HepG2 (cell line): ENCODE measurements around the gene GDF11. TPM values are rescaled to one million over a fixed set of nuclear protein-coding genes. Genes with fewer than 3 reads are reported as not detected.

ENCODE experiments used
- ATAC-seq: fragments of 200-7000 bp; cut with Tn5 transposase; 3 replicates; pipeline ENCODE4 v1.9.1; 2020; ENCODE audit warnings: mild to moderate bottlenecking, moderate library complexity
- BruUV-seq: library from RNA; stranded (reverse); fragments of 400-500 nt; replicated peaks from 2 replicates; lab custom pipeline; 2021; lab: Mats Ljungman, UMichigan
- CTCF ChIA-PET: fragments of 300-600 bp; formaldehyde crosslinking; extraction: SDS; loops from one replicate; lab custom pipeline; 2021; ENCODE audit warnings: low total read pairs, inconsistent platforms, low intra/inter-chr PET ratio; lab: Yijun Ruan, JAX
- POLR2A ChIA-PET: fragments of 350-600 bp; sonication (Branson Sonifier 250); formaldehyde crosslinking; loops from one replicate; lab custom pipeline; 2020; ENCODE audit warnings: antibody characterized with exemption, inconsistent platforms; lab: Yijun Ruan, JAX
- DNase-seq: peaks from one replicate; pipeline ENCODE4 v3.0.0-alpha.2; 2015; ENCODE audit warnings: low spot score
- FAIRE-seq: peaks from 3 replicates; lab custom pipeline; 2011; peaks lifted over from hg19 to GRCh38; lab: Jason Lieb, UNC
- H2AFZ ChIP-seq: one replicate; pipeline ENCODE4 v1.6.1; 2011; ENCODE audit warnings: low read length, inconsistent platforms
- H3K27ac ChIP-seq: fragments of 300-600 bp; 3 replicates; pipeline ENCODE4 v1.8.0; 2011; ENCODE audit warnings: mixed run types, mild to moderate bottlenecking, mixed read lengths, low read length, inconsistent platforms; ENCODE audit not compliant: insufficient read depth; ENCODE audit errors: extremely low read length
- H3K27me3 ChIP-seq, 2 experiments: fragments of 200-600 bp in 1 of 2; 2 replicates in 1 of 2; 3 replicates in 1 of 2; pipeline versions ENCODE4 v1.6.0 to v1.8.0; 2011; ENCODE audit warnings: low read length in 2 of 2, mild to moderate bottlenecking in 2 of 2, moderate library complexity in 2 of 2, inconsistent platforms in 1 of 2; ENCODE audit not compliant: insufficient read depth in 2 of 2, control insufficient read depth in 1 of 2
- H3K36me3 ChIP-seq, 2 experiments: fragments of 200-600 bp in 1 of 2; replicated peaks in 1 of 2; 2 replicates in 1 of 2; 3 replicates in 1 of 2; pipeline versions ENCODE4 v1.5.1 to v1.8.0; 2011; ENCODE audit warnings: low read length in 2 of 2, inconsistent platforms in 1 of 2; ENCODE audit not compliant: insufficient read depth in 2 of 2, control insufficient read depth in 1 of 2
- H3K4me1 ChIP-seq: 2 replicates; pipeline ENCODE4 v1.5.1; 2012; ENCODE audit warnings: low read length, inconsistent platforms; ENCODE audit not compliant: insufficient read depth
- H3K4me2 ChIP-seq: 2 replicates; pipeline ENCODE4 v1.6.0; 2011; ENCODE audit warnings: low read depth, low read length, inconsistent platforms
- H3K4me3 ChIP-seq, 3 experiments: fragments of 200-600 bp in 1 of 3; sonication (generic), shearing (Covaris generic) in 1 of 3; replicated peaks in 1 of 3; 2 replicates each; pipeline ENCODE4 v1.5.1; 2011 to 2016; ENCODE audit warnings: low read length in 3 of 3, inconsistent platforms in 2 of 3, low read depth in 2 of 3, mild to moderate bottlenecking in 2 of 3, control low read depth in 1 of 3, mixed read lengths in 1 of 3; ENCODE audit not compliant: insufficient read depth in 1 of 3
- H3K79me2 ChIP-seq: one replicate; pipeline ENCODE4 v1.6.1; 2011; ENCODE audit warnings: low read length, inconsistent platforms; ENCODE audit not compliant: insufficient read depth
- H3K9ac ChIP-seq: 2 replicates; pipeline ENCODE4 v1.6.0; 2011; ENCODE audit warnings: mild to moderate bottlenecking, low read depth, low read length, inconsistent platforms; ENCODE audit not compliant: insufficient read depth
- H3K9me3 ChIP-seq: 2 replicates; pipeline ENCODE4 v1.5.1; 2012; ENCODE audit warnings: mild to moderate bottlenecking, low read length
- H4K20me1 ChIP-seq: 2 replicates; pipeline ENCODE4 v1.6.0; 2011; ENCODE audit warnings: inconsistent platforms, mild to moderate bottlenecking, low read length, moderate library complexity; ENCODE audit not compliant: insufficient read depth
- ATF7-NPFF ChIP-seq: sonication (generic); formaldehyde crosslinking; IDR thresholded peaks from 2 replicates; pipeline ENCODE4 v1.8.1; 2023; ENCODE audit warnings: mild to moderate bottlenecking, low read depth, missing genetic modification reagents, moderate library complexity
- PHF5A ChIP-seq: IDR thresholded peaks from one replicate; pipeline ENCODE4 v1.6.1; 2018; ENCODE audit warnings: low read depth, missing genetic modification reagents; ENCODE audit not compliant: unreplicated experiment
- SIX4 ChIP-seq: sonication (generic); formaldehyde crosslinking; IDR thresholded peaks from 2 replicates; pipeline ENCODE4 v1.4.0; 2020; ENCODE audit warnings: missing genetic modification reagents
- ZKSCAN8 ChIP-seq: IDR thresholded peaks from 2 replicates; pipeline ENCODE4 v1.6.1; 2016; ENCODE audit warnings: borderline replicate concordance, missing genetic modification reagents, missing compliant biosample characterization
- ZNF563 ChIP-seq: sonication (generic); formaldehyde crosslinking; IDR thresholded peaks from 2 replicates; pipeline ENCODE4 v1.8.0; 2022; ENCODE audit warnings: mild to moderate bottlenecking, moderate library complexity, missing genetic modification reagents
- WGBS: methylation state at CpG from one replicate; pipeline ENCODE4 v1.1.6; 2017; ENCODE audit warnings: low lambda C conversion rate; 5-methylcytosine and 5-hydroxymethylcytosine counted together
- in situ Hi-C: cut with HindIII; loops from 2 replicates; pipeline ENCODE4 v1.10.0; 2017; ENCODE audit warnings: low pct_unique_long_range_greater_than_20kb; ENCODE audit not compliant: extremely low pct_ligation_motif_present
- intact Hi-C: fragments of 100-400 bp; cut with micrococcal nuclease; formaldehyde crosslinking; loops from one replicate; pipeline ENCODE4 v1.10.0; 2022; ENCODE audit not compliant: unreplicated experiment
- polyA plus RNA-seq, 8 experiments: library from polyadenylated mRNA; depleted of rRNA in 3 of 8; stranded (reverse) in 7 of 8; unstranded in 1 of 8; fragments of >200 nt; fragmentation: Illumina TruSeq in 4 of 8; extraction: Trizol in 4 of 8; gene quantifications; 2 replicates each; pipeline versions ENCODE4 v1.2.1 to v1.2.3, GENCODE V29; 2011 to 2016; ENCODE audit warnings: low read depth in 4 of 8, missing spikeins in 1 of 8, mixed read lengths in 1 of 8; ENCODE audit not compliant: insufficient read depth in 1 of 8
- total RNA-seq, 5 experiments: library from RNA; depleted of rRNA; stranded (reverse); fragments of >200 nt; fragmentation: Illumina TruSeq; extraction: Trizol; gene quantifications; 2 replicates each; pipeline ENCODE4 v1.2.3, GENCODE V29; 2016; ENCODE audit warnings: low read depth in 1 of 5
- TF ChIP-seq, protein P1 (sequence below): sonication (generic); formaldehyde crosslinking; IDR thresholded peaks from 2 replicates; pipeline ENCODE4 v1.9.0; 2021; ENCODE audit warnings: missing genetic modification reagents, borderline replicate concordance
- TF ChIP-seq, protein P2 (sequence below): sonication (generic); formaldehyde crosslinking; IDR thresholded peaks from 2 replicates; pipeline ENCODE4 v1.8.0; 2022; ENCODE audit warnings: mild to moderate bottlenecking, missing genetic modification reagents; ENCODE audit not compliant: insufficient replicate concordance
- TF ChIP-seq, protein P3 (sequence below): sonication (generic); formaldehyde crosslinking; IDR thresholded peaks from 2 replicates; pipeline ENCODE4 v1.5.1; 2020; ENCODE audit warnings: mild to moderate bottlenecking, moderate library complexity, missing genetic modification reagents

Gene GDF11
- total and polyA plus RNA-seq, 2 of the 13 experiments (the other 11 are each of a cell fraction or from before 2014, with no cell fraction given), result 0.63 to 1.5 TPM

DNA sequence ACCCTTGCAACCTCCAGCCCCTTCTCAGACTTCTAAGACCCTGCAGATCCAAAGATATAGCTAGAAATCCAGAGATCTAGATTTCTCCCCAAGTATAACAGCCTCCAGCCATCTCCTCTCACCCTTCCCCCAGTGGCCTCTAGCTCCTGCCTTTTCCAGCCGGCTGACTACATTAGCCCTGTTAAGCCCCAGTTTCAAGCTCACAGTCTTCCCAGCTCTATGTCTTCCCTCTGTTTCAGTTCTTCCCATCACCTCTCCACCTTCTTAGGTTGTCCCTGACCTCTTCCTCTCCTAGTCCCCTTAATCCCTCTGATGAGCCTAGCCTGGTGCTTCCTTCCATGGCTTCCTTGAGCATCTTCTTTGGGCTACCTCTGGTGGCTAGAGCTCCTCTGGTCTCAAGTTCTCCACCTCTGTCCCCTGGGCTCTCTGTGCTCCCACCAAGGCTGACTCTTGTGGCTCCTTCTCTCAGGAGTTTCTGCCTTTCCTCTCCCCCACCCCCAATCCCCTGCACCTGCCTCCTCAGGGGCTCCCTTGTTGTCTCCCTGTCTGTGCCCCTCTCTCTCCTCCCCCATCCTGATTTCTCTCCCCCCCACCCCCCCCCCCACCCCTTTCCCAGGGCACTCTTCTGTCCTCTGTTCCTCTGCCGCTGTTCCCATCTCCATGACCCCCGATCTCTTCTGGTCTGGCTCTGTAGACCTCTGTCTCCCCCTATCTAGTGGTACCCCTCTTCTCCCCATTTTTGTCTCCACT is 816 bp upstream of the GDF11 start:
- intact Hi-C loops (no loop called here), in situ Hi-C loops (no loop called here)
- H2AFZ ChIP-seq, result no peak overlapping the region
- H3K4me1 ChIP-seq, result peaks cover 52% of the 10 kb centered on the region
- H3K27ac ChIP-seq, result no peak overlapping the region
- peak overlapping the region; percentile 89 for H3K4me2 ChIP-seq
- H3K79me2 ChIP-seq, result no peaks in the 10 kb centered on the region
- H3K36me3 ChIP-seq, result no peaks in the 10 kb centered on the region
- DNase-seq (no peak), ATAC-seq (no peak), FAIRE-seq (no peak)
- no peak for TF ChIP-seq SIX4 (CRISPR knock-in tag)
- TF ChIP-seq, protein P1, sequence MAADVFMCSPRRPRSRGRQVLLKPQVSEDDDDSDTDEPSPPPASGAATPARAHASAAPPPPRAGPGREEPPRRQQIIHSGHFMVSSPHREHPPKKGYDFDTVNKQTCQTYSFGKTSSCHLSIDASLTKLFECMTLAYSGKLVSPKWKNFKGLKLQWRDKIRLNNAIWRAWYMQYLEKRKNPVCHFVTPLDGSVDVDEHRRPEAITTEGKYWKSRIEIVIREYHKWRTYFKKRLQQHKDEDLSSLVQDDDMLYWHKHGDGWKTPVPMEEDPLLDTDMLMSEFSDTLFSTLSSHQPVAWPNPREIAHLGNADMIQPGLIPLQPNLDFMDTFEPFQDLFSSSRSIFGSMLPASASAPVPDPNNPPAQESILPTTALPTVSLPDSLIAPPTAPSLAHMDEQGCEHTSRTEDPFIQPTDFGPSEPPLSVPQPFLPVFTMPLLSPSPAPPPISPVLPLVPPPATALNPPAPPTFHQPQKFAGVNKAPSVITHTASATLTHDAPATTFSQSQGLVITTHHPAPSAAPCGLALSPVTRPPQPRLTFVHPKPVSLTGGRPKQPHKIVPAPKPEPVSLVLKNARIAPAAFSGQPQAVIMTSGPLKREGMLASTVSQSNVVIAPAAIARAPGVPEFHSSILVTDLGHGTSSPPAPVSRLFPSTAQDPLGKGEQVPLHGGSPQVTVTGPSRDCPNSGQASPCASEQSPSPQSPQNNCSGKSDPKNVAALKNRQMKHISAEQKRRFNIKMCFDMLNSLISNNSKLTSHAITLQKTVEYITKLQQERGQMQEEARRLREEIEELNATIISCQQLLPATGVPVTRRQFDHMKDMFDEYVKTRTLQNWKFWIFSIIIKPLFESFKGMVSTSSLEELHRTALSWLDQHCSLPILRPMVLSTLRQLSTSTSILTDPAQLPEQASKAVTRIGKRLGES, result no peak
- no peak for TF ChIP-seq PHF5A
- TF ChIP-seq, protein P2, sequence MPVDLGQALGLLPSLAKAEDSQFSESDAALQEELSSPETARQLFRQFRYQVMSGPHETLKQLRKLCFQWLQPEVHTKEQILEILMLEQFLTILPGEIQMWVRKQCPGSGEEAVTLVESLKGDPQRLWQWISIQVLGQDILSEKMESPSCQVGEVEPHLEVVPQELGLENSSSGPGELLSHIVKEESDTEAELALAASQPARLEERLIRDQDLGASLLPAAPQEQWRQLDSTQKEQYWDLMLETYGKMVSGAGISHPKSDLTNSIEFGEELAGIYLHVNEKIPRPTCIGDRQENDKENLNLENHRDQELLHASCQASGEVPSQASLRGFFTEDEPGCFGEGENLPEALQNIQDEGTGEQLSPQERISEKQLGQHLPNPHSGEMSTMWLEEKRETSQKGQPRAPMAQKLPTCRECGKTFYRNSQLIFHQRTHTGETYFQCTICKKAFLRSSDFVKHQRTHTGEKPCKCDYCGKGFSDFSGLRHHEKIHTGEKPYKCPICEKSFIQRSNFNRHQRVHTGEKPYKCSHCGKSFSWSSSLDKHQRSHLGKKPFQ (CRISPR knock-in tag), result no peak
- TF ChIP-seq ZNF563 (CRISPR knock-in tag), result no peak
- TF ChIP-seq ATF7-NPFF, result no peak
- TF ChIP-seq ZKSCAN8 (CRISPR knock-in tag), result no peak
- TF ChIP-seq, protein P3, sequence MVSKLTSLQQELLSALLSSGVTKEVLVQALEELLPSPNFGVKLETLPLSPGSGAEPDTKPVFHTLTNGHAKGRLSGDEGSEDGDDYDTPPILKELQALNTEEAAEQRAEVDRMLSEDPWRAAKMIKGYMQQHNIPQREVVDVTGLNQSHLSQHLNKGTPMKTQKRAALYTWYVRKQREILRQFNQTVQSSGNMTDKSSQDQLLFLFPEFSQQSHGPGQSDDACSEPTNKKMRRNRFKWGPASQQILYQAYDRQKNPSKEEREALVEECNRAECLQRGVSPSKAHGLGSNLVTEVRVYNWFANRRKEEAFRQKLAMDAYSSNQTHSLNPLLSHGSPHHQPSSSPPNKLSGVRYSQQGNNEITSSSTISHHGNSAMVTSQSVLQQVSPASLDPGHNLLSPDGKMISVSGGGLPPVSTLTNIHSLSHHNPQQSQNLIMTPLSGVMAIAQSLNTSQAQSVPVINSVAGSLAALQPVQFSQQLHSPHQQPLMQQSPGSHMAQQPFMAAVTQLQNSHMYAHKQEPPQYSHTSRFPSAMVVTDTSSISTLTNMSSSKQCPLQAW (CRISPR knock-in tag), result 0 out of 2 replicates have a peak, but pooled peaks have one; percentile 16
- H3K27me3 ChIP-seq, result peaks cover 0 to 12% of the 10 kb centered on the region in 2 experiments; a peak in 2 of 5 replicates
- no peaks in the 10 kb centered on the region for H4K20me1 ChIP-seq
- no TSS peak for BruUV-seq
- no peak overlapping the region for H3K9ac ChIP-seq
- ChIA-PET CTCF (no interaction called here), POLR2A (interaction anchor here (1.2 to 1.4 kb wide), 2 partner anchors 13 to 87 kb away, joined by 3 to 7 read pairs; partner anchors contain the start of genes CD63 and DNAJC14)
- WGBS, result 3% methylated on average over 3 of the region's 3 CpGs
- H3K9me3 ChIP-seq, result no peaks in the 10 kb centered on the region
- H3K4me3 ChIP-seq, result peak overlapping the region in 2 of 3 experiments; percentile 56 to 74; a peak in 3 of 6 replicates
